Prostate gland (tissue), 2 donors: ENCODE results near the gene GCNT3. TPM values are rescaled to one million over a fixed set of nuclear protein-coding genes. Genes with fewer than 3 reads are reported as not detected.

Experiments used
- DNase-seq: peaks from one replicate; pipeline ENCODE4 v3.0.0-alpha.2; 2019; ENCODE audit warnings: low spot score
- H3K27ac ChIP-seq, 2 donors: fragments of 200-600 bp; sonication (generic); 2 replicates each; pipeline ENCODE4 v1.5.1; 2017 to 2019
- H3K27me3 ChIP-seq: fragments of 200-600 bp; sonication (generic); replicated peaks from 2 replicates; pipeline ENCODE4 v1.5.1; 2019; ENCODE audit not compliant: insufficient read depth
- H3K36me3 ChIP-seq, 2 donors: fragments of 200-600 bp; sonication (generic); 1 replicate in 1 of 2; 2 replicates in 1 of 2; pipeline versions ENCODE4 v1.5.1 to v1.8.1; 2017 to 2019
- H3K4me1 ChIP-seq: fragments of 200-600 bp; sonication (generic); replicated peaks from 2 replicates; pipeline ENCODE4 v1.5.1; 2019
- H3K4me3 ChIP-seq, 2 donors: fragments of 200-600 bp; sonication (generic); 2 replicates each; pipeline ENCODE4 v1.5.1; 2017 to 2019
- H3K9me3 ChIP-seq: fragments of 200-600 bp; sonication (generic); 2 replicates; pipeline ENCODE4 v1.5.1; 2017
- CTCF ChIP-seq, 4 experiments: fragments of 200-600 bp in 2 of 4; fragments of 450-650 bp in 2 of 4; sonication (generic) in 2 of 4; IDR thresholded peaks; 1 replicate in 3 of 4; 2 replicates in 1 of 4; pipeline ENCODE4 v1.5.1; 2016 to 2019; ENCODE audit warnings: antibody characterized with exemption in 4 of 4, mild to moderate bottlenecking in 2 of 4, moderate library complexity in 2 of 4
- POLR2A ChIP-seq: fragments of 450-650 bp; IDR thresholded peaks from one replicate; pipeline ENCODE4 v1.6.1; 2016; ENCODE audit warnings: antibody characterized with exemption, mild to moderate bottlenecking
- POLR2AphosphoS5 ChIP-seq: sonication (generic); formaldehyde crosslinking; IDR thresholded peaks from one replicate; pipeline ENCODE4 v1.6.1; 2017; ENCODE audit warnings: antibody characterized with exemption
- WGBS: methylation state at CpG from one replicate; pipeline ENCODE4 v1.1.5; 2018; 5-methylcytosine and 5-hydroxymethylcytosine counted together
- intact Hi-C: fragments of 100-400 bp; cut with DNase I; formaldehyde crosslinking; loops from one replicate; pipeline ENCODE4 v1.14.2; 2022
- total RNA-seq, 2 donors: library from RNA; depleted of rRNA; stranded (reverse); fragments of >200 nt; gene quantifications; one replicate each; pipeline ENCODE4 v1.1.0, GENCODE V29; 2016

The GCNT3 gene
- total RNA-seq, 2 donors from 2014 or later: 1.5 to 1.6 TPM

- intact Hi-C loops: no loop called here
- Histone ChIP-seq H3K4me3 (no peak overlapping the region), H3K27me3 (no peaks in the 10 kb centered on the region), H3K36me3 (no peaks in the 10 kb centered on the region), H3K9me3 (no peaks in the 10 kb centered on the region), H3K27ac (no peak overlapping the region), H3K4me1 (no peaks in the 10 kb centered on the region)
- DNase-seq: no peak
- 89% methylated on average over 1 of the region's 1 CpG for WGBS
- no peak for TF ChIP-seq POLR2A
- no peak for TF ChIP-seq CTCF (IDR thresholded peaks at IDR 0.05)
- no peak for TF ChIP-seq POLR2AphosphoS5
Observed at GRCh38 chr15:59646277-59646676, 34.7 kb downstream of the GCNT3 start.

- H3K9me3 ChIP-seq: no peaks in the 10 kb centered on the region
- intact Hi-C loops: no loop called here
- no peak overlapping the region for H3K27ac ChIP-seq
- no peak for TF ChIP-seq CTCF (IDR thresholded peaks at IDR 0.05)
- TF ChIP-seq POLR2AphosphoS5: no peak
- no peak for TF ChIP-seq POLR2A
- 90% methylated on average over 1 of the region's 1 CpG for WGBS
- no peaks in the 10 kb centered on the region for H3K27me3 ChIP-seq
- no peak for DNase-seq
- H3K4me1 ChIP-seq: no peaks in the 10 kb centered on the region
- no peaks in the 10 kb centered on the region for H3K36me3 ChIP-seq
- H3K4me3 ChIP-seq: no peak overlapping the region
Observed at GRCh38 chr15:59647085-59647484, 35.5 kb downstream of the GCNT3 start.

GRCh38 chr15:59649603-59650002 lies 38.0 kb downstream of the GCNT3 start:
- TF ChIP-seq POLR2AphosphoS5 (no peak), POLR2A (no peak), CTCF (IDR thresholded peaks at IDR 0.05) (no peak)
- Histone ChIP-seq H3K27ac (no peak overlapping the region), H3K36me3 (no peaks in the 10 kb centered on the region), H3K4me3 (no peak overlapping the region), H3K27me3 (no peaks in the 10 kb centered on the region), H3K4me1 (no peaks in the 10 kb centered on the region), H3K9me3 (no peaks in the 10 kb centered on the region)
- DNase-seq: no peak
- intact Hi-C loops: no loop called here

GRCh38 chr15:59654046-59654445 lies 42.5 kb downstream of the GCNT3 start:
- DNase-seq: no peak
- 90% methylated on average over 1 of the region's 1 CpG for WGBS
- Histone ChIP-seq H3K36me3 (no peaks in the 10 kb centered on the region), H3K27ac (no peak overlapping the region), H3K27me3 (no peaks in the 10 kb centered on the region), H3K4me3 (no peak overlapping the region), H3K4me1 (peaks cover 5% of the 10 kb centered on the region), H3K9me3 (no peaks in the 10 kb centered on the region)
- intact Hi-C loops: no loop called here
- no peak for TF ChIP-seq POLR2A
- no peak for TF ChIP-seq POLR2AphosphoS5
- TF ChIP-seq CTCF (IDR thresholded peaks at IDR 0.05): no peak

GRCh38 chr15:59656897-59657634 lies 45.5 kb downstream of the GCNT3 start, which contains the start of gene GTF2A2:
GTF2A2 (minus strand) TSS chr15:59657515; CDS start chr15:59652277, 5,238 bp downstream.
- no peaks in the 10 kb centered on the region for H3K36me3 ChIP-seq
- H3K4me1 ChIP-seq: peaks cover 5% of the 10 kb centered on the region
- H3K9me3 ChIP-seq: no peaks in the 10 kb centered on the region
- peak; percentile 93 for DNase-seq
- peak within 1 kb of the TSS; percentile 73 to 81 for H3K4me3 ChIP-seq
- peak within 1 kb of the TSS; percentile 68 to 74 for H3K27ac ChIP-seq
- TF ChIP-seq POLR2A (peak; percentile 71), CTCF (IDR thresholded peaks at IDR 0.05) (no peak), POLR2AphosphoS5 (peak; percentile 94)
- intact Hi-C loops: loop anchor here (1.0 kb wide), 1 partner anchor 32 kb away; the partner anchor contains the start of gene BNIP2
- H3K27me3 ChIP-seq: no peaks in the 10 kb centered on the region
- under 1% methylated on average over 55 of the region's 59 CpGs for WGBS
